Endodermal cell (in vitro differentiated cells): Measurements from ENCODE around the gene ACADVL. TPM values are rescaled to one million over a fixed set of nuclear protein-coding genes. Genes with fewer than 3 reads are reported as not detected.
A peak's percentile ranks its signal among the peaks of the same experiment; 100 is the strongest.

ENCODE experiments used
- DNase-seq: peaks from one replicate; pipeline ENCODE4 v3.0.0-alpha.2; 2017
- H3K27ac ChIP-seq: 2 replicates; pipeline ENCODE4 v1.5.1; 2013; ENCODE audit warnings: mild to moderate bottlenecking, low read depth, low read length, moderate library complexity
- H3K27me3 ChIP-seq: 2 replicates; pipeline ENCODE4 v1.6.1; 2013; ENCODE audit warnings: mild to moderate bottlenecking, low read length, moderate library complexity; ENCODE audit not compliant: insufficient read depth, control insufficient read depth, poor library complexity, severe bottlenecking
- H3K36me3 ChIP-seq: 2 replicates; pipeline ENCODE4 v1.7.0; 2013; ENCODE audit warnings: mild to moderate bottlenecking, low read length, moderate library complexity; ENCODE audit not compliant: control insufficient read depth, insufficient read depth
- H3K4me1 ChIP-seq: one replicate; pipeline ENCODE4 v1.7.0; 2013; ENCODE audit warnings: low read length; ENCODE audit not compliant: control insufficient read depth, insufficient read depth
- H3K4me3 ChIP-seq: 2 replicates; pipeline ENCODE4 v1.5.1; 2013; ENCODE audit warnings: mild to moderate bottlenecking, low read length, moderate library complexity
- H3K9ac ChIP-seq: 2 replicates; pipeline ENCODE4 v1.6.1; 2013; ENCODE audit warnings: mild to moderate bottlenecking, low read length, moderate library complexity; ENCODE audit not compliant: poor library complexity, severe bottlenecking; ENCODE audit errors: extremely low read depth
- H3K9me3 ChIP-seq: 2 replicates; pipeline ENCODE4 v1.6.1; 2013; ENCODE audit warnings: mild to moderate bottlenecking, low read length, moderate library complexity; ENCODE audit not compliant: control insufficient read depth
- H3K27ac Mint-ChIP-seq: 2 replicates; pipeline ENCODE4 v1.8.0; 2020; ENCODE audit warnings: mixed read lengths
- H3K27me3 Mint-ChIP-seq: 2 replicates; pipeline ENCODE4 v1.8.0; 2021; ENCODE audit warnings: mild to moderate bottlenecking, mixed read lengths; ENCODE audit not compliant: insufficient read depth
- H3K36me3 Mint-ChIP-seq: 2 replicates; pipeline ENCODE4 v1.8.0; 2020; ENCODE audit warnings: low read depth, mixed read lengths
- H3K4me1 Mint-ChIP-seq: 2 replicates; pipeline ENCODE4 v1.8.0; 2020; ENCODE audit warnings: mixed read lengths
- H3K4me3 Mint-ChIP-seq: 2 replicates; pipeline ENCODE4 v1.8.0; 2020; ENCODE audit warnings: mild to moderate bottlenecking, moderate library complexity, mixed read lengths
- H3K9me3 Mint-ChIP-seq: 2 replicates; pipeline ENCODE4 v1.8.0; 2020; ENCODE audit warnings: mild to moderate bottlenecking, mixed read lengths
- WGBS, 2 experiments: methylation state at CpG; one replicate each; pipeline versions ENCODE4 v1.1.5 to v1.1.7; 2013; ENCODE audit warnings: missing lambda C conversion rate in 2 of 2, mixed read lengths in 1 of 2; ENCODE audit not compliant: insufficient coverage in 1 of 2, insufficient read length in 1 of 2; 5-methylcytosine and 5-hydroxymethylcytosine counted together
- total RNA-seq, 2 donors: library from RNA; stranded (reverse); fragmentation: NEBNext Ultra II Directional in 1 of 2; extraction: Animal tissue kit (Norgen Biotek cat#: 25700) in 1 of 2; gene quantifications; 2 replicates in 1 of 2; 3 replicates in 1 of 2; pipeline ENCODE4 v1.2.1, GENCODE V29; 2021
- TF ChIP-seq, protein P1 (sequence below): fragments of 200-600 bp; sonication (generic); conservative IDR thresholded peaks from 2 replicates; pipeline ENCODE4 v1.5.0; 2021; ENCODE audit warnings: antibody characterized with exemption, mild to moderate bottlenecking

The ACADVL gene
- total RNA-seq, 2 donors from 2014 or later, result 337 to 459 TPM

DNA sequence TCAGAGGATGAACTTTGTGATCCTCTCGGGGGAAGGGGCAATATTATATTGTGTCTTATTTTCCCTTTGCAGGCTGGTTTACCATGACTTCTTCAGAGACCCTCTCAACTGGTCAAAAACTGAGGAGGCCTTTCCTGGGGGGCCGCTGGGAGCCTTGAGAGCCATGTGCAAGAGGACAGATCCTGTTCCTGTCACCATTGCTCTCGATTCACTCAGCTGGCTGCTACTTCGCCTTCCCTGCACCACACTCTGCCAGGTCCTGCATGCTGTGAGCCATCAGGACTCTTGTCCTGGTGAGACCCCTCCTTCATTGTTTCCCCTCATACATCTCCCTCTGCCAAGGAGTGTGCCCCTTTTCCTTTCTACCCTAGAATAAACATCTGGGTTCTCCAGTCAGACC, 34.8 kb downstream of the ACADVL start:
- TF ChIP-seq, protein P1, sequence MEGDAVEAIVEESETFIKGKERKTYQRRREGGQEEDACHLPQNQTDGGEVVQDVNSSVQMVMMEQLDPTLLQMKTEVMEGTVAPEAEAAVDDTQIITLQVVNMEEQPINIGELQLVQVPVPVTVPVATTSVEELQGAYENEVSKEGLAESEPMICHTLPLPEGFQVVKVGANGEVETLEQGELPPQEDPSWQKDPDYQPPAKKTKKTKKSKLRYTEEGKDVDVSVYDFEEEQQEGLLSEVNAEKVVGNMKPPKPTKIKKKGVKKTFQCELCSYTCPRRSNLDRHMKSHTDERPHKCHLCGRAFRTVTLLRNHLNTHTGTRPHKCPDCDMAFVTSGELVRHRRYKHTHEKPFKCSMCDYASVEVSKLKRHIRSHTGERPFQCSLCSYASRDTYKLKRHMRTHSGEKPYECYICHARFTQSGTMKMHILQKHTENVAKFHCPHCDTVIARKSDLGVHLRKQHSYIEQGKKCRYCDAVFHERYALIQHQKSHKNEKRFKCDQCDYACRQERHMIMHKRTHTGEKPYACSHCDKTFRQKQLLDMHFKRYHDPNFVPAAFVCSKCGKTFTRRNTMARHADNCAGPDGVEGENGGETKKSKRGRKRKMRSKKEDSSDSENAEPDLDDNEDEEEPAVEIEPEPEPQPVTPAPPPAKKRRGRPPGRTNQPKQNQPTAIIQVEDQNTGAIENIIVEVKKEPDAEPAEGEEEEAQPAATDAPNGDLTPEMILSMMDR, result no peak
- Histone ChIP-seq H3K4me3 (no peak overlapping the region), H3K36me3 (peaks cover 35% of the 10 kb centered on the region), H3K9ac (no peak overlapping the region), H3K27me3 (no peaks in the 10 kb centered on the region), H3K4me1 (no peaks in the 10 kb centered on the region), H3K27ac (no peak overlapping the region), H3K9me3 (no peaks in the 10 kb centered on the region)
- peaks cover 19% of the 10 kb centered on the region for H3K4me1 Mint-ChIP-seq
- H3K9me3 Mint-ChIP-seq, result no peaks in the 10 kb centered on the region
- 96 to 100% methylated on average over 2 to 4 of the region's 4 CpGs for WGBS, 2 experiments
- H3K36me3 Mint-ChIP-seq, result peaks cover 38% of the 10 kb centered on the region
- H3K27ac Mint-ChIP-seq, result no peak overlapping the region
- H3K27me3 Mint-ChIP-seq, result no peaks in the 10 kb centered on the region
- DNase-seq, result no peak
- H3K4me3 Mint-ChIP-seq, result no peak overlapping the region

DNA sequence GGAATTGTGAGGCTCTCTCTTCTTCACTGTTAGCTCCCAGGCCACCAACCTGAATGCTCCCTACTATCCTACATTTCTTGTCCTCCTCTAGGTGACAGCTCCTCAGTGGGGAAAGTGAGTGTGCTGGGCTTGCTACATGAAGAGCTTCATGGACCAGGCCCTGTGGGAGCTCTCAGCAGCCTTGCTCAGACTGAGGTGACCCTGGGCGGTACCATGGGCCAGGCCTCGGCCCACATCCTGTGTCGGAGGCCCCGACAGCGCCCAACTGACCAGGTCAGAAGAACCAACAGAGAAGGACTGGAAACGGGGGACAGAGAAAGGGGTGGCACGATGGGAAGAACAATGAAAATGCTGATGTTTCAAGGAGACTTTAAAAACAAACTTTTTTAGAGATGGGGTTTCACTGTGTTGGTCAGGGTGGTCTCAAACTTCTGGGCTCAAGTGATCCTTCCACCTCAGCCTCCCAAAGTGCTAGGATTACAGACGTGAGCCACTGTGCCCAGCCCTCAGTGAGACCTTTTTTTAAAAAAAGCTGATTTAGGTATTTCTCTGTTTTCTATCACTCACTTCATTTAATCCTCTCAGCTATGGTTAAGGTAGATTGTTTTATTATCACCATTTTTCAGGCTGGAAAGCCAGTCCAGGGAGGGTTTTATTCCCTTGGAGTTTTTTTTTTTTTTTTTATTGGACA, 37.2 kb downstream of the ACADVL start:
- H3K27me3 Mint-ChIP-seq, result no peaks in the 10 kb centered on the region
- WGBS, 2 experiments, result 93 to 97% methylated on average over 7 to 8 of the region's 8 CpGs
- no peak for DNase-seq
- H3K36me3 ChIP-seq, result peaks cover 37% of the 10 kb centered on the region
- peaks cover 17% of the 10 kb centered on the region for H3K27me3 ChIP-seq
- no peaks in the 10 kb centered on the region for H3K9me3 ChIP-seq
- H3K27ac Mint-ChIP-seq, result no peak overlapping the region
- H3K36me3 Mint-ChIP-seq, result peaks cover 39% of the 10 kb centered on the region
- H3K4me1 Mint-ChIP-seq, result peaks cover 7% of the 10 kb centered on the region
- TF ChIP-seq, protein P1, result no peak
- H3K4me3 ChIP-seq, result no peak overlapping the region
- no peaks in the 10 kb centered on the region for H3K9me3 Mint-ChIP-seq
- no peak overlapping the region for H3K27ac ChIP-seq
- H3K4me3 Mint-ChIP-seq, result no peak overlapping the region
- no peak overlapping the region for H3K9ac ChIP-seq
- no peaks in the 10 kb centered on the region for H3K4me1 ChIP-seq

DNA sequence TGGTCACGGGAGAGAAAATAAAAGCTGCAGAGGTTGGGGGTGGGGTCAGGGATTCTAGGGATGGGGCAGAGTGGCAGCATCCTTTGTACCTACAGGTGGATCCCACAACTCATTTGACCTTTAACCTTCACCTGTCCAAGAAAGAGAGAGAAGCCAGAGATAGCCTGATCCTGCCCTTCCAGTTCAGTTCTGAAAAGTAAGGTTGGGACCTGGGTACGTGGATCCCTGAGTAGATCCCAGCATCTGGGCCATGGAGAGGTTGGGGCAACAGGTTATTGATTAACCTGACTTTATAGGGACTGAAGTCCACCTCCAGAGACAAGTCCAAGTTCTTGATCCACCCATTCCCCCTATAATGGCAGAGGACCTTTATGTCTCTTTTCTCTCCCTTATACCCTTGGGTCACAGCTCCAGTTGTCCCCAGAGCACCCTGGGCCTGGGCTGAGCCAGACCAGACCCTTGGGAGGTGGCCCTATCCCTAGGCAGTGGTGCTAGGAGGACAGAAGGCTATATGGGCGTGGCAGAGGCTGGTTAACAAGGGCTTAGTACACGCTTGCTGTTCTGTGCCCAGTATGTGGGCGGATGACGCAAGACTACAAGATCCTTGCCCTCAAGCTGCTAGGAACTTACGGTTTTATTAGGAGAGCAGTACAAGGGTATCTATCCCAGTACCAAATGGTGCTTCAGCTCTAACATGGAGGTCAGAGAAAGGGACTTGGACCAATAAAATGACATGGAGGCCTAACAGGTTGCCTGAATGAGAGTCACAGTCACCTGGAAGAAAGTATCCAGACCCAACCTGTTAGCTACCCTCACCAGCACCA, 39.2 kb downstream of the ACADVL start:
- Mint-ChIP-seq H3K36me3 (peaks cover 38% of the 10 kb centered on the region), H3K9me3 (no peaks in the 10 kb centered on the region), H3K4me3 (peak overlapping the region; percentile 98), H3K4me1 (peaks cover 10% of the 10 kb centered on the region), H3K27me3 (no peaks in the 10 kb centered on the region), H3K27ac (peak overlapping the region; percentile 52)
- no peak overlapping the region for H3K4me3 ChIP-seq
- DNase-seq, result no peak
- no peak overlapping the region for H3K27ac ChIP-seq
- TF ChIP-seq, protein P1, result no peak
- H3K9me3 ChIP-seq, result no peaks in the 10 kb centered on the region
- H3K27me3 ChIP-seq, result peaks cover 36% of the 10 kb centered on the region
- H3K36me3 ChIP-seq, result peaks cover 35% of the 10 kb centered on the region
- 94 to 96% methylated on average over 6 to 7 of the region's 7 CpGs for WGBS, 2 experiments
- H3K4me1 ChIP-seq, result no peaks in the 10 kb centered on the region
- no peak overlapping the region for H3K9ac ChIP-seq
